Activated gamma-delta T cell (primary cell): Measurements from ENCODE around the gene ROBO4.

Experiments used
- DNase-seq: peaks from one replicate; lab custom pipeline; 2025; lab: John Stamatoyannopoulos, UW

The ROBO4 gene

GRCh38 chr11:124872741-124873140, 24.9 kb downstream of the ROBO4 start:
- DNase-seq: no peak

- no peak for DNase-seq
Measured at GRCh38 chr11:124872280-124872679, 25.4 kb downstream of the ROBO4 start.

- DNase-seq: no peak
Measured at GRCh38 chr11:124870430-124870829, 27.2 kb downstream of the ROBO4 start.

- no peak for DNase-seq
Measured at GRCh38 chr11:124869856-124870387, 27.7 kb downstream of the ROBO4 start.

GRCh38 chr11:124869331-124869730, 28.3 kb downstream of the ROBO4 start:
- no peak for DNase-seq

- DNase-seq: no peak
Measured at GRCh38 chr11:124868331-124869274, 29.1 kb downstream of the ROBO4 start.

GRCh38 chr11:124867700-124868099, 30.0 kb downstream of the ROBO4 start:
- no peak for DNase-seq

GRCh38 chr11:124865902-124866851, 31.5 kb downstream of the ROBO4 start:
- peak; percentile 25 for DNase-seq

GRCh38 chr11:124865181-124865901, 32.3 kb downstream of the ROBO4 start, which contains the start of gene ROBO3:
Gene ROBO3 (plus strand): TSS chr11:124865432. CDS start chr11:124865578, 146 bp downstream.
- no peak for DNase-seq

GRCh38 chr11:124864892-124865180, 32.8 kb downstream of the ROBO4 start:
- no peak for DNase-seq

GRCh38 chr11:124864176-124864891, 33.3 kb downstream of the ROBO4 start:
- DNase-seq: no peak

GRCh38 chr11:124863826-124864165, 33.9 kb downstream of the ROBO4 start:
- no peak for DNase-seq

- DNase-seq: no peak
Measured at GRCh38 chr11:124863137-124863825, 34.4 kb downstream of the ROBO4 start.

GRCh38 chr11:124861670-124862069, 36.0 kb downstream of the ROBO4 start:
- DNase-seq: no peak

- DNase-seq: no peak
Measured at GRCh38 chr11:124859171-124859570, 38.5 kb downstream of the ROBO4 start.

- DNase-seq: no peak
Measured at GRCh38 chr11:124846070-124846673, 51.5 kb downstream of the ROBO4 start.

GRCh38 chr11:124844664-124845079, 53.0 kb downstream of the ROBO4 start:
- no peak for DNase-seq

- no peak for DNase-seq
Measured at GRCh38 chr11:124843616-124843910, 54.1 kb downstream of the ROBO4 start.

GRCh38 chr11:124842305-124842704, 55.4 kb downstream of the ROBO4 start:
- DNase-seq: no peak

GRCh38 chr11:124841840-124842239, 55.8 kb downstream of the ROBO4 start:
- DNase-seq: no peak
